Suprapubic skin (tissue), 3 donors: ENCODE data around the gene SMG6.

Source experiments
- POLR2A ChIP-seq, 2 donors: fragments of 450-650 bp; IDR thresholded peaks; one replicate each; pipeline ENCODE4 v1.6.1; 2017; ENCODE audit warnings: antibody characterized with exemption in 2 of 2, mild to moderate bottlenecking in 2 of 2, moderate library complexity in 2 of 2
- TF ChIP-seq, protein P1 (sequence below), 2 donors: fragments of 200-600 bp in 1 of 2; fragments of 450-650 bp in 1 of 2; sonication (generic) in 1 of 2; IDR thresholded peaks; one replicate each; pipeline ENCODE4 v1.5.1; 2016 to 2019; ENCODE audit warnings: antibody characterized with exemption in 2 of 2, mild to moderate bottlenecking in 1 of 2, moderate library complexity in 1 of 2

DNA sequence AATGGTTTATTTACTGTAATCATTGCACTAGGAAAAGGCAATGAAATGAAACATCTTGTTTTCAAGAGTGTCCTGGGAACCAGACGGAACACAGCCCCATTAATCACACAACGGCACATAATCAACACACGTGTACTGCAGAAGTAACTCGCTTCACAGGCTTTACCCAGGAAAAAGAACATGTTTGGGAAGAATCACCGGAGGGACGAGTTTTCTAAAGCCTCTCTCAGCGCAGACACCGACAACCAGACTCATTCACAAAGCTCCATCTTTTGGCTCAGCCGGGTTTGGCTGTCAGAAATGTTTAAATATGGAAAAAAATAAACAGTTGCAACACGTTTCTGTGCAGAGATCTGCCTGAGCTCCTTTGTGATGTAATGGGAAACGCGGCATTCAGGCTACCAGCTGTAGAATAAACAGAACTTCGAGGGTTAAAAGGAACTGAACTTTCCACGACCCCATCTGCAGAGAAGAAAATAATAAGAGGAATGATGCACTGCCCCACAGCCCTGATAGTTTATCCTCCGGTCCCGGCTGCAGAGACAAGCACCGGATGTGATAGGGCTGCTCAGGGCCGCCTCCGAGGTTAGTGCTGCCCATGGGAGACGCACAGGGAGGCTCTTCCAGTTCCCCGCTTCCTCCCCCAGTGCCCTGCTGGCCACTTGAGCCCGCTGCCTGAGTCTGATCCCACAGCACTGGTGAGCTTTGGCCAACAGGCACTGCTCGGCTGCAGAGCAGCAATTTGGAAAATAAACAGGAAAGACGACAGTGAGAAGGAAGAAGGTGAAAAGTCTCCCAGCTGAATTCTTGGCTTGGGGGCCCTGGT is 128.9 kb downstream of the SMG6 start:
- TF ChIP-seq, protein P1, sequence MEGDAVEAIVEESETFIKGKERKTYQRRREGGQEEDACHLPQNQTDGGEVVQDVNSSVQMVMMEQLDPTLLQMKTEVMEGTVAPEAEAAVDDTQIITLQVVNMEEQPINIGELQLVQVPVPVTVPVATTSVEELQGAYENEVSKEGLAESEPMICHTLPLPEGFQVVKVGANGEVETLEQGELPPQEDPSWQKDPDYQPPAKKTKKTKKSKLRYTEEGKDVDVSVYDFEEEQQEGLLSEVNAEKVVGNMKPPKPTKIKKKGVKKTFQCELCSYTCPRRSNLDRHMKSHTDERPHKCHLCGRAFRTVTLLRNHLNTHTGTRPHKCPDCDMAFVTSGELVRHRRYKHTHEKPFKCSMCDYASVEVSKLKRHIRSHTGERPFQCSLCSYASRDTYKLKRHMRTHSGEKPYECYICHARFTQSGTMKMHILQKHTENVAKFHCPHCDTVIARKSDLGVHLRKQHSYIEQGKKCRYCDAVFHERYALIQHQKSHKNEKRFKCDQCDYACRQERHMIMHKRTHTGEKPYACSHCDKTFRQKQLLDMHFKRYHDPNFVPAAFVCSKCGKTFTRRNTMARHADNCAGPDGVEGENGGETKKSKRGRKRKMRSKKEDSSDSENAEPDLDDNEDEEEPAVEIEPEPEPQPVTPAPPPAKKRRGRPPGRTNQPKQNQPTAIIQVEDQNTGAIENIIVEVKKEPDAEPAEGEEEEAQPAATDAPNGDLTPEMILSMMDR (IDR thresholded peaks at IDR 0.05), result no peak
- no peak for TF ChIP-seq POLR2A (IDR thresholded peaks at IDR 0.05)
